ENCODE results near the gene RNF225.
"Not testable (repeated sequence)": the region's sequence is repeated elsewhere in the genome, so short reads cannot be mapped to it uniquely, and the experiment has no call there.

Gene RNF225

GRCh38 chr19:58395220-58395978 lies at the start of gene RNF225:
Gene RNF225, plus strand, starts transcription at chr19:58395656. Its CDS starts 434 bp downstream, at chr19:58396090.
- DNase-seq = no peak

- DNase-seq = peak; percentile 68
Measured at GRCh38 chr19:58346961-58347929, 48.2 kb upstream of the RNF225 start.

GRCh38 chr19:58348080-58348479 lies 47.4 kb upstream of the RNF225 start:
- DNase-seq = not testable (repeated sequence)

- DNase-seq = no peak
Measured at GRCh38 chr19:58349590-58349989, 45.9 kb upstream of the RNF225 start.

GRCh38 chr19:58350001-58350861 lies 45.2 kb upstream of the RNF225 start:
- no peak for DNase-seq

GRCh38 chr19:58350871-58351557 lies 44.4 kb upstream of the RNF225 start:
- DNase-seq = no peak

GRCh38 chr19:58351558-58351878 lies 43.9 kb upstream of the RNF225 start:
- no peak for DNase-seq

GRCh38 chr19:58351990-58352755 lies 43.3 kb upstream of the RNF225 start:
- DNase-seq = no peak

- DNase-seq = no peak
Measured at GRCh38 chr19:58352760-58353671, 42.4 kb upstream of the RNF225 start, which contains the start of gene A1BG. Gene A1BG, minus strand, starts transcription at chr19:58353492. Its CDS starts 55 bp downstream, at chr19:58353437.

- DNase-seq = no peak
Measured at GRCh38 chr19:58353717-58354477, 41.6 kb upstream of the RNF225 start.

- DNase-seq = no peak
Measured at GRCh38 chr19:58354478-58355030, 40.9 kb upstream of the RNF225 start.

- DNase-seq = no peak
Measured at GRCh38 chr19:58355215-58355796, 40.1 kb upstream of the RNF225 start.

- no peak for DNase-seq
Measured at GRCh38 chr19:58355908-58356765, 39.3 kb upstream of the RNF225 start.

- no peak for DNase-seq
Measured at GRCh38 chr19:58356766-58357480, 38.5 kb upstream of the RNF225 start.

- no peak for DNase-seq
Measured at GRCh38 chr19:58357481-58358145, 37.8 kb upstream of the RNF225 start.

- peak; percentile 24 for DNase-seq
Measured at GRCh38 chr19:58361900-58362271, 33.6 kb upstream of the RNF225 start.
